HepG2 (cell line): ENCODE results near the gene LRRC19.

Source experiments
- ATF2 ChIP-seq: sonication (generic); formaldehyde crosslinking; IDR thresholded peaks from 2 replicates; pipeline ENCODE4 v1.4.0; 2020; ENCODE audit warnings: missing genetic modification reagents
- EZH2 ChIP-seq: conservative IDR thresholded peaks from 2 replicates; pipeline ENCODE4 v1.6.1; 2012; ENCODE audit warnings: mild to moderate bottlenecking, low read depth, low read length, moderate library complexity
- SRSF9 ChIP-seq: fragments of 200-400 bp; formaldehyde crosslinking; IDR thresholded peaks from 2 replicates; pipeline ENCODE4 v1.6.1; 2018; ENCODE audit warnings: borderline replicate concordance, mild to moderate bottlenecking, low read depth, low read length; ENCODE audit not compliant: insufficient read depth, poor library complexity, severe bottlenecking

GRCh38 chr9:27033815-27034403 is 28.4 kb upstream of the LRRC19 start:
- no peak for TF ChIP-seq SRSF9
- TF ChIP-seq EZH2: no peak
- TF ChIP-seq ATF2 (CRISPR knock-in tag): no peak
